NCI-H774 (cell line): ENCODE results near the gene MOCS3.

ENCODE experiments used
- DNase-seq: peaks from one replicate; lab custom pipeline; 2025; lab: John Stamatoyannopoulos, UW

The MOCS3 gene

GRCh38 chr20:50982363-50982762 is 23.7 kb downstream of the MOCS3 start:
- peak; percentile 66 for DNase-seq

- no peak for DNase-seq
Observed at GRCh38 chr20:50983321-50983720, 24.7 kb downstream of the MOCS3 start.

GRCh38 chr20:50987493-50988210 is 29.0 kb downstream of the MOCS3 start:
- peak; percentile 69 for DNase-seq

- no peak for DNase-seq
Observed at GRCh38 chr20:50991076-50991475, 32.5 kb downstream of the MOCS3 start.

GRCh38 chr20:50992336-50992732 is 33.7 kb downstream of the MOCS3 start:
- DNase-seq = no peak

GRCh38 chr20:50992733-50993457 is 34.3 kb downstream of the MOCS3 start:
- peak; percentile 1 for DNase-seq

GRCh38 chr20:50993876-50994275 is 35.3 kb downstream of the MOCS3 start:
- no peak for DNase-seq

- no peak for DNase-seq
Observed at GRCh38 chr20:50995506-50995905, 36.9 kb downstream of the MOCS3 start.

GRCh38 chr20:50996901-50997865 is 38.6 kb downstream of the MOCS3 start:
- DNase-seq = no peak

GRCh38 chr20:50999355-50999754 is 40.7 kb downstream of the MOCS3 start:
- DNase-seq = no peak

GRCh38 chr20:51001430-51002265 is 43.0 kb downstream of the MOCS3 start:
- no peak for DNase-seq

GRCh38 chr20:51002633-51003032 is 44.0 kb downstream of the MOCS3 start:
- DNase-seq = no peak

- no peak for DNase-seq
Observed at GRCh38 chr20:51003753-51004152, 45.1 kb downstream of the MOCS3 start.

- DNase-seq = no peak
Observed at GRCh38 chr20:51004305-51004727, 45.7 kb downstream of the MOCS3 start.

GRCh38 chr20:51004781-51005180 is 46.2 kb downstream of the MOCS3 start:
- no peak for DNase-seq

GRCh38 chr20:51005214-51005613 is 46.6 kb downstream of the MOCS3 start:
- DNase-seq = no peak

GRCh38 chr20:51008718-51009117 is 50.1 kb downstream of the MOCS3 start:
- no peak for DNase-seq

- DNase-seq = no peak
Observed at GRCh38 chr20:51009303-51010042, 50.9 kb downstream of the MOCS3 start.

- DNase-seq = no peak
Observed at GRCh38 chr20:51010043-51010365, 51.4 kb downstream of the MOCS3 start.

GRCh38 chr20:51010932-51011331 is 52.3 kb downstream of the MOCS3 start:
- DNase-seq = no peak

- DNase-seq = no peak
Observed at GRCh38 chr20:51011479-51011878, 52.9 kb downstream of the MOCS3 start.
